NK-92 treated with Interleukin-12 subunit alpha and Interleukin-12 subunit beta, amount 100 ng/mL, for 24 hours (cell line): ENCODE results near the gene CEP97.

ENCODE experiments used
- DNase-seq: peaks from one replicate; lab custom pipeline; 2025; lab: John Stamatoyannopoulos, UW

CEP97 gene

DNA sequence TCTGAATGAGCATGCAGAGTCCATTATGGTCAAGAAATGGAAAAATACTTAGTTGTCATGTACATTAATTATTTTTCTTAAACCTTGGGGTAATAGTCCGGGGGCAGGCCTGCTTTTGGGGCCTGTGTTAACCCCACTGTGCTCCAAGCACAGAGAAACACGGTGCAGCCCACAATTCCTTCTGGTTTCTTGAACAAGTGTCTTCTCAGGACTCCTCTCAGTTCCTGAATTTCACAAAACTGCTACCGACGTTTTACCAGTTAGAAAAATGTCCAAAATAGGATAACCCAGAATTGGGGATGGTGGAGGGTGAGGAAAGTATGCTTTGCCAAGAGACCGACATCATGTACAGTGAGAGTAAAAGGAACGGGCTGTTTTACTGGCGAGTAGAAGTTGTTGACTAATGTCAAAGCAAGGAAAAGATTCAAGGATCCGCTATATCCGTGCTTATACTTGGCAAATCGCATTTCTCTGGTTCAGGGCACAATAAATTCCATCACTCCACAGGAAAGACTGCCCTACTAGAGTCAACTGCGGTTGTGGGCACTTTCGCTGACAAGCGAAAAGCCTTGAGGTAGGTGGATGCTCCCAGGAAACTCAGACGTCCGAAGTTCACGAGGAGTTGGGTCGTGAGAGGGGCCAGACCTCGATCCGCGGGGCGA is 54.1 kb downstream of the CEP97 start:
- no peak for DNase-seq

DNA sequence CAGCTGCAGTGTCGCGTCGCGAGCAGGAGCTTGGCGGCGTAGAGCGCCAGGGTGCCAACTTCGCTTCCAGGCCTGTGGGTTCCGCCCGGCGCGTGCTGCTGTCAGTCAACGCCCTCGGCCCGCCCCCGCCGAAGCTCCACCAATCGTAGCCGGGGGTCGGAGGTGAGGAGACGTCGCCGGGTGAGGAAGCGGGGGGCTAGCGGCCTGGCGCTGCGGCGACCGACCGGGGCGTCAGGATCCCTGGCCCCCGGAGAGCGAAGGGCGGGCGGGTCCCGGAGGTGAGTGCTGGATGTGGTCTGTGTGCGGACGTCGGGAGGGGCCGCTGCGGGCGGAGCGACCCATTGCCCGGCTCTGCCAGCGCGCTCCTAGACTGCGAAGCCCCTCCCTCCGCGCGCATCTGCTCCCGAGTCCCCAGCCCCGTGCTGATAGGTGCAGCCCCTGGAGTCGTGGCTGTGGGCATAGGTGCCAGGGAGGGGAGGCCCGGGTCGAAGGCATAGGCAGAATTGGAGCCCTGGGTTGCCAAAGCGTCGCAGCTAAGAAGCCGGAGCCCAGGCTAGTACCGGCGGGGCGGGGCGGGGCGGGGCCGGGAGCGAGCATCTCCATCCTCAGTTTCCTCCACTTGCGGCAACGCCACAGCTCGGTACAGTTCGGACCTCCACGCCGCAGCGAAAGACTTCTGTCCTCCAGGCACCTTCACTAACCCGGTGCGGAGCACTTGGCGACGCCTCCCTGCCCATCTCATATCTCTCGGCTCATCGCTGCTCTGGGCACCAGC is 54.8 kb downstream of the CEP97 start, which contains the start of gene NXPE3:
Gene NXPE3 (plus strand): TSS at position 165 of the 775 bp plus-strand sequence. CDS start 6,386 bp downstream, outside the sequence.
- DNase-seq, result peak; percentile 92

DNA sequence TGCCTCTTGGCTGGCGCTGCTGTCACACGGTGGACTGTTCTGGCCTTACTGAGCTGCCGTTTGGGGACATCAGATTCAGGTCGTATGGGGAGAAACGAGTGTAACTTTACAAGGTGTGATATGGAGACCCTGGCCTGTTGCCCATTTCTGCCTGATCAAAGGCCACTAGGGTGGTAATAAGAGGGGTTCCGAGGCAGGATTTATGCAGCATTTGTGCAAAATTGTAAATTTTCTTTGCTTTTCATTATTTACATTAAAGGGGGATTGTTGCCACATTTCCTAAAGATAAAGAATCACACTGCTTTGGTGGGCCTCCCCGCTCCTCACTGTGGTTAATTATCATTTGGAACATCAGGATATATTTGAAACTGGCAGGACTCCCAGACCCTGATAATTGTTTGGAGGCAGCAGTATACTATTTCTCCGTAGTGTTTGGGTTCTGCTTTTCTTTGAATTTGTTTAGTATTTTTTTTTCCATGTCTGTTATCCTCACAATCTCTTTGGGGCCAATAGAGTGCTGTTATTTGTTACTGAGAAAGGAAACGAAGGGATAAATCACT is 55.5 kb downstream of the CEP97 start:
- DNase-seq, result no peak

DNA sequence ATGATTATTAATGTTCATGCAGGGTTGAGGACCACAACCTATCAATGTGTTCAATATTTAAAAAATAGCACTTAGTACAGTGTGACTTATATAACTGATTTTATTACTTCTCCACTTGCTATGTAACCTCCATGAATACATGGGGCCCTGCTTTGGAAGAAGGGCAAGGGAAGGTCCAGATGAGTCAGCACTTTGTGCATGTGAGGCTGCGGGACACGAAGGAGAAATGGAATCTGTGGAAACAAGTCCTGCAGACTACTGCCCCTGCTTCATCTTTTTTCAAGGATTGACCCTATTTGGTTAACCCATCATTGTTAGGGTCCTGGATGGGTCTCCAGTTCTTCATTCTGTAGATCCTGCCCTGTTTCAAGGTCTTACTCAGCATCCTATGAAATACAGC is 56.2 kb downstream of the CEP97 start:
- no peak for DNase-seq

DNA sequence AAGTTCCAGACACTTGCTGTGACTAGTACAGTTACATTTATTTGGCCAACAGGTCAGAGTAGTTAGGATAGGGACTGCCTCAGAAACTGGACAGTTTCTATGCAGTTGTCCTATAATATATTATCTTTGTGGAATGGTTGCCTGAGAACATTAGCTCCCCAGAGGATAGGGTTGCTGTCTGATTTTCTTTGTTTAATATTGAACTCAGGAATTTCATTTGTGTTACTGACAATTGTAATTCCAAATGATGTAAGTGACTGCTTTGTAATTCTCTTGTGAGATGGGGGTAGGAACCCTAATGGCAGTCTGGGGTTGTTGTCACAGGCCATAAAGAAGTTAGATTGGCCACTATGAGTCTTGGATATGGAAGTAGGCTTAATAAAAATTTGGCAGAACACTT is 56.8 kb downstream of the CEP97 start:
- no peak for DNase-seq

DNA sequence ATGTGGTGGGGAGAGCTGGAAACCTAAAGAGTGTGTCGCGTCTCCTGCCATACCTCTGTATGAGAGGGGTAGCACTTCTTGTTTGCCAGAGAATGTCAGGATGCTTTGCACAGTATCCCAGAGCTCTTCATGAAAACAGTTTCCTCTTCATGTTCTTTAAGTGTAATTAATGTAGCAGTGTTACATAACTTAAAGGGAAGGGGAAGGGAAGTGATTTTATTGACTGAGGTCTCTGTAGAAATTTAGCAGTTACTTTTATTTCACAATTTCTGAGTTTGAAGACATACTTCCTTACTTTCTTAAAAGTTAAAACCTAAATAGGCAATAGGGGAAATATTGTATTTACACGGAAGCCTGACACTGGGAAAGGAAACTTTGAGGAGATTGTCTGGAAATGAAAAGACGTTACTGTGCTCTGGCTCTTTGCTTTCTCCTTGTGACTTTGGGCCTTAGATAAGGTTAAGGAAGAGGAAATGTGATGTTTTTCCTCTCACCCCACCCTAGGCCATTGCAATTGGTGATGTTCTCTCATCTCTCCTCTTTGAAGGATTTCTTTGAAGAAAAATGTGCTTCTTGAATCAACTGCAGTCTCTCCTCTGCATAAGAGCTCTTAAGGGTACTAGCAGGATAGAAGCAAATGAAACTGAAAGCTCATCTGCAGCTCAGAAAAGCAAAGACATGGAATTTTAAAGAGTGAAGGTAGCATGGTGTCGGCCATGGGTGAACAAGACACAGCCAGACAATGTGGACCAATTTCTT is 60.6 kb downstream of the CEP97 start:
- no peak for DNase-seq

DNA sequence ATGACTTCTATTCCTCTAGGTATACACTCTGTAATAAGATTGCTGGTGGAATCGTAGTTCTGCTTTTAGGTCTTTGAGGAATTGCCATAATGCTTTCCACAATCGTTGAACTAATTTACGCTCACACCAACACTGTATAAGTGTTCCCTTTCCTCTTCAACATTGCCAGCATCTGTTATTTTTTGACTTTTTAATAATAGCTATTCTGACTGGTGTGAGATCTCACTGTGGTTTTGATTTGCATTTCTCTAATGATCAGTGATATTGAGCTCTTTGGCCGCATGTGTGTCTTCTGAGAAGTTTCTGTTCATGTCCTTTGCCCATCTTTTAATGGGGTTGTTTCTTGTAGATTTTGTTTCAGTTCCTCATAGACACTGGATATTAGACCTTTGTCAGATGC is 67.4 kb downstream of the CEP97 start:
- DNase-seq, result no peak

DNA sequence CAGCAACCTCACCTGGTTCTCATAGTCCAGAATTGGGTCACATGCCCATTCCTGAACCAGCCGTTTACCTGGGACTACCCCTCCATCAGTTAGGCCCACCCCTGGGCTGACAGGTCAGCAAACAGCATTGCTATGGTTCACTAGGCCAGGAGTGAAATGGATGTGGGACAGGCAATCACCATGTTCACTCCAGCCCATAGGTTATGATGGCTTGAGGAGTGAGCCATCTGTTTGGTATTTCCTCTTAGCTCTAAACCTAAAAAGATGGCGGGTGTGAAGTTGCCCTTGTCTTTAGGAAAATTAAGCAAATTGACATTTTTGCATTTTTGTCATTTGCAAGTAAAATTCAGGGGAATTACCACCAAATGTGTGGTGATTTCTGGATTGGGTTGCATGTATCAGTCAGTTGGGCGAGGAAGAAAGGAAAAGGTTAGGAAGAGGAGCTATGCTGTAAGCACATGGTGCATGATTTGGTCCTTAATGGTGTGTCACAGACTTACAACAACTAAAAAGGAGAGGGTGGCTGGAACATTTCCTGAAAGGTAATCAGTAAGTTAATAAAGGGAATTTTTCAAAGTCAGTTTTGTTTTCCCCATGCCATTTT is 71.8 kb downstream of the CEP97 start:
- no peak for DNase-seq

DNA sequence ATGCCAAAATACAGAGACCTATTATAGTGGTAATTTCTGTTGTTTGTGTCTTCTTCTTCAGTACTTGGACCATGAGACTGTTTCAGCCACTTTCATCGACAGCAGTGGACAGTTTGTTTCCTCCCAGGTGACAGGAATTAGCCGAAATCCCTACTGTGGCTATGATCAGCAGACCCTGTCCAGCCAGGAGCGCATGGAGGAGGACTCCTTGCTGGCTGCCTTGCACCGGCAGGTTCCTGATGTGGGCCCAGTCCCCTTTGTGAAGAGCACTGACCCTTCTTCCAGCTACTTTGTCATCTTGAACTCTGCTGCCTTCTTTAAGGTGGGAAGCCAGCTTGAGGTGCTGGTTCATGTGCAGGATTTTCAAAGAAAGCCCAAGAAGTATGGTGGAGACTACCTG is 76.8 kb downstream of the CEP97 start:
- no peak for DNase-seq

DNA sequence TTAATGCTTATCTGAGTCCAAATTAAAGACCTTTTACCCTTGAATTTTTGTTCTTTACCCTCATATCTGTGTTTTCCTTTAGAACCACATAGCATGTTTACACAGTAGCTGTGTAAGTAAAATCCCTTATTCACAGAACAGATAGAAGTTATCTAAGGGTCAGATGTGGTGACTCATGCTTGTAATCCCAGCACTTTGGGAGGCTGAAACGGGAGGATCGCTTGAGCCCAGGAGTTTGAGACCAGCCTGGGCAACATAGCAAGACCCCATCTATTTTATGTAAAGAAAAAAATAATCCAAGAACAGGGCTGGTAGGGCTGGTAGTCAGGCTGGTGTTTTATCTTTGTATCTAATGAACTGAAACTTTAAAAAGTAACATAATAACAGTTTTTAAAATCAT is 77.8 kb downstream of the CEP97 start:
- no peak for DNase-seq

DNA sequence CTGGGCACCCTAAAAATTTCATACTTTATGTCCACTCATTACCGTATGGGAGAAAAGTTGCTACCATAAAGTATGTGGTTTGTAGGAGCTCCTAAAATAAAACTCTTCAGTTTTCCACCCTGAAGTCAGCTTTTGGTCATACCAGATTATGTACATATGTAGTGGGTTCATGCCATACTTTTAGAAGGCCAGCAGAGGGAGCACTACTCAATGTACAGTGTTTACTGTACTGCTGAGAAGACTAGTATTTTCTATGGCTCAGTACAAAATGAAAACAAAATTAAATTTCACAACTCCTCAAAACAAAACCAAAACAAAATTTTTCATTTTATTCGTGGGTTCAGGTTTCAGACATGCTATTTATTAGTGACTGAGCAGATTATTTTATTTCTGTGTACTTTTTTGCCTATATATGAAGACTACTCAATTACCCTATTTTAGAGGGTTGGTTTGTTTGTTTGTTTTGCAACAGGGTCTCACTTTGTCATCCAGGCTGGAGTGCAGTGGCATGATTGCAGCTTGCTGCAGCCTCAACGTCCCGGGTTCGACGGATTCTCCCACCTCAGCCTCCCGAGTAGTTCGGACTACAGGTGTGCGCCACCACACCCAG is 78.9 kb downstream of the CEP97 start:
- DNase-seq, result peak; percentile 18

DNA sequence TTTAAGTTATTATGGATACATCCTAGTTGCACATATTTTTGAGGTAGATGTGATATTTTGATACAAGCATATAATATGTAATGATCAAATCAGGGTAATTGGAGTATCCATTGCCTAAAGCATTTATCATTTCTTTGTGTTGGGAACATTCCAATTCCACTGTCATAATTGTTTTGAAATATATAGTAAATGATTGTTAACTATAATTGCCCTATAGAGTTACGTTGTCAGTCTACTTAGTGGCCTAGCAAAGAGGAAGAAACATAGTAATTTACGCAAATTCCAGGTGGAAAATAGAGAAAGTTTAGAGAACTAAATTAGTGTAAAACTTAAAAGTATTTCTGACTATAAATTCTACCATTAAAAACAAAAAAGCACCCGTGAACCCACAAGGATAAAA is 79.5 kb downstream of the CEP97 start:
- DNase-seq, result no peak

DNA sequence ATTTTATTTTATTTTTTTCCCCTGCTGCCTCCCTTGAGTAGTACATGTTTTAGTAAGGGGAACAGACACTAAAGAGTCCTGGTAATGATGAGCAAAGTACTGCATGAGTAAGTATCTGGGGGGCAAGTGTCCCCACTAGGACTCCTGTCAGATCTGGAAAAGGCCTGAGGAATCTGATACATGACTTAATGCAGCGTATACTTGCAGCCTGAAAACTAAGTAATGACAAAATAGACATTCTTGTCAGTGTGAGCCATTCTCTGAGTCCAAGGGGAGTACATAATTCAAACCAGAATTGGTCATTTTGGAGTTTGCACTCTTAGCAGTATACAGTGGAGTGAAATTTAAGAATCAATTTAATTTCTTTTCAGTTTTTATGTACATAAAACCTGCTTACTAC is 82.1 kb downstream of the CEP97 start:
- no peak for DNase-seq

DNA sequence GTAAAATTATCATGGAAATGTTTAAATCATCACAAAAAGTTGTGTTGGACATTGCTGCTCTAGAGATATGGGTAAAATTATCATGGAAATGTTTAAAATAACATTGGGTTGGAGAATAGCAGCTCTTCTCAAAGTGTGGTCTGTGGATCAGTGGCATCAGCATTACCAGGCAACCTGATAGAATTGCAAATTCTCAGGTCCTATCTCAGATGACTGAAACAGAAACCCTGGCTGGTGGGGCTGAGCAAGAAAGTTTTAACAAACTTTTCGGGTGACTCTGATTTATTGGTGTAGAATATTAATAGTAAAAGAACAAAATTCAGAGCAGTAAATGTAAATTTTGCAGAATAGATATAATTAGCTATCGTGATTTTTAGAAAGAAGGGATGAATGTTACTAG is 83.5 kb downstream of the CEP97 start:
- no peak for DNase-seq

DNA sequence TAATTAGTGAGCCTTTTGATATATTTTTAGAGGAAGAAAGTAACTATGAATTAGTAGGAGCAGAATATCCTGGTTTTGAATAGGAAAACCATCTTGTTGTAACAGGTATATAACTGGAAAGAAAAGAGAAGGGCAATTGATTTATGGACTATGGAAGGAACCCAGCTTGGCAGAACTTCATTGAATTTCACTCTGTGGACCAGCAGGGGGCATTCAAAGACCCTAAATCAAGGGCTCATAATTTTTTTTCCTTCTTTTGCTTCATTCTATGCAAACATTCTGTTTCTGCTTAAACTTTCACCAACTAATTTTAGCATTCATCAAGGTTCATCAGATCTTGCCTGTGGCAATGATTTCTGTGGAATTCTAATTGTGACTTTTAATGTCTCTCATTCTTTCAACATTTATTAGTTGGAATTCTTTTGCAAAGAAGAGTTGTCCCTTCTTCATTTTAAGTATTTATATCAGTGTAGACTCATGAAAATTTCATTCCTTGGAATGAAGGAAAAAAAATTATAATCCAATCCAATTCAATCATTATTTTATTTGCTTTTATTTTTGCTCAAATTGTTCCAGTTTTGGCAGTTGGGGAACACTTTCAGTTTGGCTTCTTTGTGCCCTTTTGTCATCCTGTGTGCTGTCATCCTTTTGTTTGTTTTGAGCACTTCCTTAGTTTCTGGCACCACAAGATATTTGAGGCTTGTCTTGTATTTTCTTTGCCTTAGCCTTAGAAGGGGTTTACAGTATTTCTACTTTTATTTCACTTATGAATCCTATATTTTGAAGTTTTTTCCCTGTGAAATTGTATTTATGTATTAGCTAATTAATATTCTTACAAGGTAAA is 85.0 kb downstream of the CEP97 start:
- DNase-seq, result no peak

DNA sequence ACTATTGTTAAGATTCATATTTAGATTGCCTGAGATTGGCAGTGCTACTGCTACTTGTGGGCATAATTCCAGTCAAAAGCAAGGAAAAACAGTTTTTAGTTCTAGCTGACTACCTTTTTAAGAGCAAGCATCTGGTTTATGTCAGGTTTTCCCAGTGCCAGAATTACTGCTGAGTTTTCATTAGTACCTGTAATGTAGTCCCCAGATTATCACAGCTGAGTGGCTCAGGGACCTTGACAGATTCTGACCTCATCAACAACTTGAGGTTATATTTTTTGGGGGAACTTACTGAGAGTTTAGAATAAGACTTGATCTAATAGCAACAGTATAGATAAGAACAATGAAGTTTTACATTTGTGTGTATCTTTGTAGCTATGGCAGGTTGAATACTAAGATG is 85.6 kb downstream of the CEP97 start:
- no peak for DNase-seq

DNA sequence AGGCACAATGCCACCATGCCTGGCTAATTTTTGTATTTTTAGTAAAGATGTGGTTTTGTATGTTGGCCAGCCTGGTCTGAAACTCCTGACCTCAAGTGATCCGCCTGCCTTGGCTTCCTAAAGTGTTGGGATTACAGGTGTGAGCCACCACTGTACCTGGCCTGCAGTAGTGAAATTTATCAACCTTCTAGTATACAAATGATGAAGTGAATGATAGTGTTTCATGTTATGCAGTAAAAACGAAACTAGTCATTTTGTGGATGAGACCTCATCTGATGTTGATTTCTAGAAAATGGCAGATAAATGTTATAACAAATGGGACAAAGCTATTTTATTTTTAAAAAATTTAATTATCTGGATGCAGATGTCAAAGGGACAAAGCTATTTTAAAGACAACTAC is 87.5 kb downstream of the CEP97 start:
- no peak for DNase-seq

DNA sequence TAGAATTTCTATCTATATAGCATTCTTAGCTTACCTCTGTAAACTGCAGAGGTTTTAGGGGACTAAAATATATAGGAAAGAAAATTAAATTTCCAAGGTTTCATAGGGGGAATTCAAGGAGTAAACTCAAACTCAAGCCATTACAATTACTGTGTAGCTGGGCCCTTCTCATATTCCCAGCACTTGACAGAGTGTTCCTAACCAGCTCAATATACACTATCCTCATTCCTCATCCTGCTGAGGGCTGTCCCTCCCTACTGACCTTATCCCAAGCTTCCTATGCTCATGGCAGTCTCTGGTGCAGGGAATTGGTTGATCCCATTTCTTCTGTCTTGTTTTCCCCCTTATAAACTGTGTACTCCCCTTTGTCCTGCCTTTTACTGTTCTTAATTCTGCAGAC is 88.5 kb downstream of the CEP97 start:
- DNase-seq, result no peak

DNA sequence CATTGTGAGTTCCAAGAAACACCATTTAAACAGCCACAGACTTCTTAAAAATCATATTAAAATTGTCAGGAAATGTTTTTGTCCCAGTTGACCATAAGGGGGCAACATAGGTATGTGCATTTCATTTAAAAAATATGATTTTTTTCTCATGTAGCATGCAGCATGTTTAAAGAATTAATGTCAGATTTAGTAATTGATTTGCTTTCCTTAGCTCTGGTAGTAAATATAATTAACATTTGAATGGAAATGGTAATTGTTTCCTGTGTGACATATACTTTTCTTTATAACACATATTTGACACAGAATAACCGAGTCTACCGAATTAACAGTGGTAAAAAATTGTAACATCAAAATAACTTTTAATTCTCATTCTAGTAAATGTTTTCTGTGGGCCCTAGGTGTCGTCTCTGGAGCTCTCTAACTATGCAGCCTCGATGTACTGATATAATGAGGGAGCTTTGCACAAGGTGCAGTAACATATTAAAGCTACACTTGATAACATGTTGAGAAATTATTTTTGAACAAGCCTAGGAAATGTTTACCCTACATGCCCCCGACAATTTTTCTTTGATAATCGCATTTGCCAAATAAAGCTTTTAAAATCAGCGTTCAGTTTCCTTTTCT is 89.5 kb downstream of the CEP97 start:
- no peak for DNase-seq

DNA sequence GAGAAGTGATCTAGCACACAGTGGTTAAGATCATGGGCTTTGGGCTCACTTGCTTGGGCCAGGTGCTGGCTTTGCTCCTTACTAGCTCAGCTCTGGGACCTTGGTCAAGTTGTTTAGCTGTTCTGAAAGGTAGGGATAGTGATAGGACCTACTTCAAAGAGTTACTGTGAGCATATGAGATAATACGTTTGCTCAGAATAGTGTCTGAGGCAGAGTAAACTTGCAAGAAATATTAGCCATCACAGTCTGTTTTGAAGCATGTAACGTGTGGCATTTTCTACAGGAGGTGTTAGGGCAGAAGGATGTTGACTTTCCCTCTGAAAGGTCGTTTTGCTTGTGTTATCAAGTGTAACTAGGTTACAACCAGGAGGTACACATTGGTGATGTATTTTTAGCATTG is 90.4 kb downstream of the CEP97 start:
- DNase-seq, result no peak
